Measurements from ENCODE around the gene PANK1. TPM values are rescaled to one million over a fixed set of nuclear protein-coding genes. Genes with fewer than 3 reads are reported as not detected.

The PANK1 gene
- total RNA-seq, 1 experiment from 2014 or later: 8.6 TPM

- H3K27me3 Mint-ChIP-seq (ENCODE audit: unreplicated experiment): no peaks in the 10 kb centered on the region
- no peak overlapping the region for H3K4me3 Mint-ChIP-seq (ENCODE audit: low read depth, unreplicated experiment)
- intact Hi-C loops (cut with micrococcal nuclease; ENCODE audit: unreplicated experiment): no loop called here
- H3K36me3 Mint-ChIP-seq (ENCODE audit: insufficient read depth, unreplicated experiment): no peaks in the 10 kb centered on the region
- no peak for DNase-seq
- BruUV-seq (replicated peaks): no TSS peak
- no peak overlapping the region for H3K27ac Mint-ChIP-seq (ENCODE audit: unreplicated experiment)
- no peak for TF ChIP-seq CTCF (IDR thresholded peaks at IDR 0.05; ENCODE audit: unreplicated experiment)
- no peaks in the 10 kb centered on the region for H3K4me1 Mint-ChIP-seq (ENCODE audit: low read depth, unreplicated experiment)
- H3K9me3 Mint-ChIP-seq (ENCODE audit: low read depth, unreplicated experiment): no peaks in the 10 kb centered on the region
- CTCF ChIA-PET: no interaction called here
Measured at GRCh38 chr10:89666138-89666537, 21.1 kb upstream of the PANK1 start.

- H3K27ac Mint-ChIP-seq (ENCODE audit: unreplicated experiment): no peak overlapping the region
- no peak for TF ChIP-seq CTCF (IDR thresholded peaks at IDR 0.05; ENCODE audit: unreplicated experiment)
- no peaks in the 10 kb centered on the region for H3K36me3 Mint-ChIP-seq (ENCODE audit: insufficient read depth, unreplicated experiment)
- BruUV-seq (replicated peaks): no TSS peak
- no peaks in the 10 kb centered on the region for H3K9me3 Mint-ChIP-seq (ENCODE audit: low read depth, unreplicated experiment)
- no peak for DNase-seq
- H3K4me1 Mint-ChIP-seq (ENCODE audit: low read depth, unreplicated experiment): no peaks in the 10 kb centered on the region
- H3K27me3 Mint-ChIP-seq (ENCODE audit: unreplicated experiment): no peaks in the 10 kb centered on the region
- intact Hi-C loops (cut with micrococcal nuclease; ENCODE audit: unreplicated experiment): no loop called here
- no peak overlapping the region for H3K4me3 Mint-ChIP-seq (ENCODE audit: low read depth, unreplicated experiment)
- CTCF ChIA-PET: no interaction called here
Measured at GRCh38 chr10:89665302-89665701, 20.3 kb upstream of the PANK1 start.

GRCh38 chr10:89664203-89664602 lies 19.2 kb upstream of the PANK1 start:
- no peaks in the 10 kb centered on the region for H3K9me3 Mint-ChIP-seq (ENCODE audit: low read depth, unreplicated experiment)
- no peaks in the 10 kb centered on the region for H3K36me3 Mint-ChIP-seq (ENCODE audit: insufficient read depth, unreplicated experiment)
- no peak overlapping the region for H3K27ac Mint-ChIP-seq (ENCODE audit: unreplicated experiment)
- TF ChIP-seq CTCF (IDR thresholded peaks at IDR 0.05; ENCODE audit: unreplicated experiment): no peak
- no peak for DNase-seq
- no peaks in the 10 kb centered on the region for H3K27me3 Mint-ChIP-seq (ENCODE audit: unreplicated experiment)
- intact Hi-C loops (cut with micrococcal nuclease; ENCODE audit: unreplicated experiment): no loop called here
- CTCF ChIA-PET: no interaction called here
- H3K4me3 Mint-ChIP-seq (ENCODE audit: low read depth, unreplicated experiment): no peak overlapping the region
- no peaks in the 10 kb centered on the region for H3K4me1 Mint-ChIP-seq (ENCODE audit: low read depth, unreplicated experiment)
- BruUV-seq (replicated peaks): no TSS peak

- H3K27ac Mint-ChIP-seq (ENCODE audit: unreplicated experiment): no peak overlapping the region
- H3K9me3 Mint-ChIP-seq (ENCODE audit: low read depth, unreplicated experiment): no peaks in the 10 kb centered on the region
- DNase-seq: no peak
- CTCF ChIA-PET: no interaction called here
- H3K4me3 Mint-ChIP-seq (ENCODE audit: low read depth, unreplicated experiment): no peak overlapping the region
- no peaks in the 10 kb centered on the region for H3K36me3 Mint-ChIP-seq (ENCODE audit: insufficient read depth, unreplicated experiment)
- no peaks in the 10 kb centered on the region for H3K27me3 Mint-ChIP-seq (ENCODE audit: unreplicated experiment)
- no TSS peak for BruUV-seq (replicated peaks)
- TF ChIP-seq CTCF (IDR thresholded peaks at IDR 0.05; ENCODE audit: unreplicated experiment): no peak
- intact Hi-C loops (cut with micrococcal nuclease; ENCODE audit: unreplicated experiment): no loop called here
- no peaks in the 10 kb centered on the region for H3K4me1 Mint-ChIP-seq (ENCODE audit: low read depth, unreplicated experiment)
Measured at GRCh38 chr10:89663144-89663543, 18.1 kb upstream of the PANK1 start.

GRCh38 chr10:89662596-89662995 lies 17.6 kb upstream of the PANK1 start:
- H3K27me3 Mint-ChIP-seq (ENCODE audit: unreplicated experiment): no peaks in the 10 kb centered on the region
- BruUV-seq (replicated peaks): no TSS peak
- H3K9me3 Mint-ChIP-seq (ENCODE audit: low read depth, unreplicated experiment): no peaks in the 10 kb centered on the region
- no peaks in the 10 kb centered on the region for H3K36me3 Mint-ChIP-seq (ENCODE audit: insufficient read depth, unreplicated experiment)
- CTCF ChIA-PET: no interaction called here
- DNase-seq: no peak
- H3K27ac Mint-ChIP-seq (ENCODE audit: unreplicated experiment): no peak overlapping the region
- no peaks in the 10 kb centered on the region for H3K4me1 Mint-ChIP-seq (ENCODE audit: low read depth, unreplicated experiment)
- intact Hi-C loops (cut with micrococcal nuclease; ENCODE audit: unreplicated experiment): no loop called here
- TF ChIP-seq CTCF (IDR thresholded peaks at IDR 0.05; ENCODE audit: unreplicated experiment): no peak
- no peak overlapping the region for H3K4me3 Mint-ChIP-seq (ENCODE audit: low read depth, unreplicated experiment)

Measured in Calu3 (cell line).